H1 (cell line): ENCODE results near the gene CACNA1G. TPM values are rescaled to one million over a fixed set of nuclear protein-coding genes. Genes with fewer than 3 reads are reported as not detected.

Source experiments
- ASH2L ChIP-seq: fragments of 200-600, 300-600 bp; sonication (generic); IDR thresholded peaks from one replicate; pipeline ENCODE4 v1.7.1; 2017; ENCODE audit warnings: low read length
- CBX8 ChIP-seq: fragments of 300-800, 300-1000 bp; sonication (generic); IDR thresholded peaks from 2 replicates; pipeline ENCODE4 v1.7.1; 2016; ENCODE audit warnings: low read depth, low read length, borderline replicate concordance
- CHD2 ChIP-seq: IDR thresholded peaks from 2 replicates; pipeline ENCODE4 v1.6.1; 2012; ENCODE audit warnings: low read length, improper control_type of control experiment
- CREB1 ChIP-seq: IDR thresholded peaks from 2 replicates; pipeline ENCODE4 v1.6.1; 2012; ENCODE audit warnings: inconsistent platforms
- CTCF ChIP-seq, 3 experiments: IDR thresholded peaks; 1 replicate in 2 of 3; 2 replicates in 1 of 3; pipeline versions ENCODE4 v1.5.1 to v1.6.1; 2011; ENCODE audit warnings: low read length in 3 of 3, mild to moderate bottlenecking in 3 of 3, inconsistent platforms in 2 of 3, low read depth in 1 of 3, moderate library complexity in 1 of 3; ENCODE audit not compliant: insufficient read depth in 1 of 3; ENCODE audit errors: control extremely low read depth in 1 of 3
- E2F6 ChIP-seq: IDR thresholded peaks from 2 replicates; pipeline ENCODE4 v1.6.1; 2012; ENCODE audit warnings: inconsistent platforms
- EGR1 ChIP-seq: IDR thresholded peaks from 2 replicates; pipeline ENCODE4 v1.6.1; 2011; ENCODE audit warnings: low read depth, low read length, borderline replicate concordance
- FOSL1 ChIP-seq: IDR thresholded peaks from 2 replicates; pipeline ENCODE4 v1.6.1; 2011; ENCODE audit warnings: mild to moderate bottlenecking, low read depth, low read length, moderate library complexity; ENCODE audit not compliant: insufficient read depth
- JUND ChIP-seq: IDR thresholded peaks from 2 replicates; pipeline ENCODE4 v1.6.1; 2011; ENCODE audit warnings: mild to moderate bottlenecking, improper control_type of control experiment, low read length
- KDM1A ChIP-seq: fragments of 200-600, 300-600 bp; sonication (generic); IDR thresholded peaks from 2 replicates; pipeline ENCODE4 v1.7.1; 2016; ENCODE audit warnings: mild to moderate bottlenecking, low read length, borderline replicate concordance
- KDM4A ChIP-seq: IDR thresholded peaks from one replicate; pipeline ENCODE4 v1.7.1; 2012; ENCODE audit warnings: low read depth, mild to moderate bottlenecking, moderate library complexity, low read length, inconsistent platforms; ENCODE audit not compliant: severe bottlenecking
- KDM5A ChIP-seq: fragments of 200-600 bp; IDR thresholded peaks from 2 replicates; pipeline ENCODE4 v1.7.1; 2012; ENCODE audit warnings: mild to moderate bottlenecking, low read length, inconsistent platforms, mixed read lengths
- MAX ChIP-seq: IDR thresholded peaks from 2 replicates; pipeline ENCODE4 v1.6.1; 2012; ENCODE audit warnings: inconsistent platforms
- PHF8 ChIP-seq: fragments of 200-600 bp; sonication (generic); conservative IDR thresholded peaks from 2 replicates; pipeline ENCODE4 v1.7.1; 2012; ENCODE audit warnings: low read depth, mild to moderate bottlenecking, inconsistent platforms, low read length, moderate library complexity
- POLR2A ChIP-seq, 2 experiments: IDR thresholded peaks; 1 replicate in 1 of 2; 2 replicates in 1 of 2; pipeline ENCODE4 v1.6.1; 2011; ENCODE audit warnings: low read depth in 2 of 2, low read length in 2 of 2, mild to moderate bottlenecking in 2 of 2; ENCODE audit errors: control extremely low read depth in 1 of 2
- RAD21 ChIP-seq, 2 experiments: IDR thresholded peaks in 1 of 2; conservative IDR thresholded peaks in 1 of 2; 2 replicates each; pipeline ENCODE4 v1.6.1; 2011; ENCODE audit warnings: low read depth in 2 of 2, low read length in 2 of 2, improper control_type of control experiment in 1 of 2, inconsistent platforms in 1 of 2, mild to moderate bottlenecking in 1 of 2, moderate library complexity in 1 of 2
- RFX5 ChIP-seq: IDR thresholded peaks from 2 replicates; pipeline ENCODE4 v1.6.1; 2011; ENCODE audit warnings: low read depth, low read length, improper control_type of control experiment, borderline replicate concordance
- SP1 ChIP-seq: IDR thresholded peaks from 2 replicates; pipeline ENCODE4 v1.6.1; 2011; ENCODE audit warnings: low read depth, low read length
- SP2 ChIP-seq: IDR thresholded peaks from 2 replicates; pipeline ENCODE4 v1.6.1; 2012; ENCODE audit warnings: mild to moderate bottlenecking, low read length, inconsistent platforms
- ZNF274 ChIP-seq: IDR thresholded peaks from 2 replicates; pipeline ENCODE4 v1.7.0; 2012; ENCODE audit warnings: low read length, borderline replicate concordance; ENCODE audit errors: extremely low read depth
- polyA plus RNA-seq, 7 experiments: library from polyadenylated mRNA; depleted of rRNA in 3 of 7; stranded (reverse) in 5 of 7; unstranded in 2 of 7; fragments of >200 nt in 5 of 7; fragments of 200-250 nt in 2 of 7; gene quantifications; 1 replicate in 5 of 7; 2 replicates in 1 of 7; 4 replicates in 1 of 7; pipeline versions ENCODE4 v1.2.1 to v1.2.3, GENCODE V29; 2011 to 2013; ENCODE audit warnings: missing spikeins in 2 of 7, mixed read lengths in 2 of 7
- total RNA-seq: library from RNA; stranded (reverse); fragmentation: NEBNext Ultra II Directional; extraction: Animal tissue kit (Norgen Biotek cat#: 25700); gene quantifications from 2 replicates; pipeline ENCODE4 v1.2.1, GENCODE V29; 2021

The CACNA1G gene
- total and polyA plus RNA-seq, 2 of the 8 experiments (the other 6 are each of a cell fraction or from before 2014, with no cell fraction given): 2.9 to 4.9 TPM

- TF ChIP-seq KDM1A: no peak
- TF ChIP-seq SP2: no peak
- TF ChIP-seq KDM5A: no peak
- no peak; the same call in 1 of the 2 replicates for TF ChIP-seq CREB1
- peak; percentile 72 for TF ChIP-seq KDM4A
- no peak for TF ChIP-seq ASH2L
- TF ChIP-seq JUND: no peak
- no peak for TF ChIP-seq RFX5
- no peak for TF ChIP-seq RAD21 (IDR thresholded peaks at IDR 0.05 in 1 of 2, conservative IDR thresholded peaks at IDR 0.05 in 1 of 2; ENCODE audit: low read depth in 2 of 2, low read length in 2 of 2)
- no peak for TF ChIP-seq PHF8
- no peak for TF ChIP-seq E2F6
- no peak for TF ChIP-seq CBX8
- no peak for TF ChIP-seq ZNF274
- 0 out of 2 replicates have a peak, but pooled peaks have one; percentile 22 for TF ChIP-seq SP1
- TF ChIP-seq FOSL1: no peak
- no peak for TF ChIP-seq EGR1
- no peak for TF ChIP-seq CTCF (IDR thresholded peaks at IDR 0.05; ENCODE audit: control extremely low read depth in 1 of 3, insufficient read depth in 1 of 3, low read depth in 1 of 3, low read length in 3 of 3)
- TF ChIP-seq CHD2: no peak
- TF ChIP-seq POLR2A (IDR thresholded peaks at IDR 0.05; ENCODE audit: control extremely low read depth in 1 of 2, low read depth in 2 of 2, low read length in 2 of 2): no peak
- TF ChIP-seq MAX: no peak
Observed at GRCh38 chr17:50558941-50559614, 1.4 kb upstream of the CACNA1G start (continued).
